Measurements from ENCODE around the gene TNFSF13. TPM values are rescaled to one million over a fixed set of nuclear protein-coding genes. Genes with fewer than 3 reads are reported as not detected.

The TNFSF13 gene
- total RNA-seq, 4 donors from 2014 or later = 14.5 to 47.1 (median 27.2) TPM

- no peaks in the 10 kb centered on the region for H3K9me3 ChIP-seq
- no peak for ATAC-seq
- no peaks in the 10 kb centered on the region for H3K27me3 ChIP-seq
- H3K4me1 ChIP-seq = no peaks in the 10 kb centered on the region
- H3K4me3 ChIP-seq = no peak overlapping the region
- H3K36me3 ChIP-seq = no peaks in the 10 kb centered on the region
- 13 to 36% methylated on average over 3 to 9 of the region's 10 CpGs for whole genome bisulfite sequencing, 2 donors (ENCODE audit: low coverage in 1 of 2)
- no peak for TF ChIP-seq POLR2AphosphoS5 (IDR thresholded peaks at IDR 0.05)
- TF ChIP-seq, protein P1, sequence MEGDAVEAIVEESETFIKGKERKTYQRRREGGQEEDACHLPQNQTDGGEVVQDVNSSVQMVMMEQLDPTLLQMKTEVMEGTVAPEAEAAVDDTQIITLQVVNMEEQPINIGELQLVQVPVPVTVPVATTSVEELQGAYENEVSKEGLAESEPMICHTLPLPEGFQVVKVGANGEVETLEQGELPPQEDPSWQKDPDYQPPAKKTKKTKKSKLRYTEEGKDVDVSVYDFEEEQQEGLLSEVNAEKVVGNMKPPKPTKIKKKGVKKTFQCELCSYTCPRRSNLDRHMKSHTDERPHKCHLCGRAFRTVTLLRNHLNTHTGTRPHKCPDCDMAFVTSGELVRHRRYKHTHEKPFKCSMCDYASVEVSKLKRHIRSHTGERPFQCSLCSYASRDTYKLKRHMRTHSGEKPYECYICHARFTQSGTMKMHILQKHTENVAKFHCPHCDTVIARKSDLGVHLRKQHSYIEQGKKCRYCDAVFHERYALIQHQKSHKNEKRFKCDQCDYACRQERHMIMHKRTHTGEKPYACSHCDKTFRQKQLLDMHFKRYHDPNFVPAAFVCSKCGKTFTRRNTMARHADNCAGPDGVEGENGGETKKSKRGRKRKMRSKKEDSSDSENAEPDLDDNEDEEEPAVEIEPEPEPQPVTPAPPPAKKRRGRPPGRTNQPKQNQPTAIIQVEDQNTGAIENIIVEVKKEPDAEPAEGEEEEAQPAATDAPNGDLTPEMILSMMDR (IDR thresholded peaks at IDR 0.05) = peak in 3 of 4 experiments; percentile 26 to 51 (median 49)
- no peak for TF ChIP-seq EP300 (IDR thresholded peaks at IDR 0.05)
- no peak for TF ChIP-seq POLR2A (IDR thresholded peaks at IDR 0.05)
- no peak overlapping the region for H3K27ac ChIP-seq
Observed at GRCh38 chr17:7523033-7523432, 35.5 kb upstream of the TNFSF13 start.

GRCh38 chr17:7528842-7529241 lies 29.7 kb upstream of the TNFSF13 start:
- no peaks in the 10 kb centered on the region for H3K4me1 ChIP-seq
- TF ChIP-seq POLR2A (IDR thresholded peaks at IDR 0.05) (no peak), POLR2AphosphoS5 (IDR thresholded peaks at IDR 0.05) (no peak), EP300 (IDR thresholded peaks at IDR 0.05) (no peak)
- TF ChIP-seq, protein P1 (IDR thresholded peaks at IDR 0.05) = no peak
- no peak for ATAC-seq
- no peaks in the 10 kb centered on the region for H3K9me3 ChIP-seq
- no peaks in the 10 kb centered on the region for H3K36me3 ChIP-seq
- no peak overlapping the region for H3K4me3 ChIP-seq
- H3K27ac ChIP-seq = no peak overlapping the region
- H3K27me3 ChIP-seq = no peaks in the 10 kb centered on the region

GRCh38 chr17:7530023-7530900 lies 28.3 kb upstream of the TNFSF13 start:
- Histone ChIP-seq H3K36me3 (no peaks in the 10 kb centered on the region), H3K4me1 (no peaks in the 10 kb centered on the region), H3K27me3 (no peaks in the 10 kb centered on the region), H3K27ac (no peak overlapping the region), H3K4me3 (no peak overlapping the region), H3K9me3 (no peaks in the 10 kb centered on the region)
- no peak for ATAC-seq
- WGBS, 2 donors (ENCODE audit: low coverage in 1 of 2) = 65 to 72% methylated on average over 4 of the region's 6 CpGs
- TF ChIP-seq, protein P1 (IDR thresholded peaks at IDR 0.05) = no peak
- TF ChIP-seq POLR2AphosphoS5 (IDR thresholded peaks at IDR 0.05) (no peak), POLR2A (IDR thresholded peaks at IDR 0.05) (no peak), EP300 (IDR thresholded peaks at IDR 0.05) (no peak)

- Histone ChIP-seq H3K36me3 (no peaks in the 10 kb centered on the region), H3K27me3 (peaks cover 5% of the 10 kb centered on the region), H3K4me1 (no peaks in the 10 kb centered on the region), H3K9me3 (peaks cover 0 to 7% (median 0%) of the 10 kb centered on the region in 3 donors), H3K27ac (no peak overlapping the region), H3K4me3 (no peak overlapping the region)
- ATAC-seq = no peak
- TF ChIP-seq POLR2A (IDR thresholded peaks at IDR 0.05) = no peak
- TF ChIP-seq, protein P1 (IDR thresholded peaks at IDR 0.05) = no peak
- no peak for TF ChIP-seq POLR2AphosphoS5 (IDR thresholded peaks at IDR 0.05)
- TF ChIP-seq EP300 (IDR thresholded peaks at IDR 0.05) = no peak
- WGBS, 2 donors (ENCODE audit: low coverage in 1 of 2) = 47 to 80% methylated on average over 2 to 3 of the region's 3 CpGs
Observed at GRCh38 chr17:7538050-7538449, 20.5 kb upstream of the TNFSF13 start.
